Thoracic aorta (tissue), 2 donors: ENCODE data around the gene ARAF. TPM values are rescaled to one million over a fixed set of nuclear protein-coding genes. Genes with fewer than 3 reads are reported as not detected.

Source experiments
- ATAC-seq: fragments of 150-250 bp; one replicate; pipeline ENCODE4 v1.8.0; 2017; ENCODE audit warnings: low read depth; ENCODE audit not compliant: insufficient number of reproducible peaks, low FRiP score
- DNase-seq: peaks from one replicate; pipeline ENCODE4 v3.0.0-alpha.2; 2020; ENCODE audit warnings: low spot score
- H3K27ac ChIP-seq, 2 donors: fragments of 200-600 bp; sonication (generic); 1 replicate in 1 of 2; 2 replicates in 1 of 2; pipeline ENCODE4 v1.5.1; 2016; ENCODE audit warnings: mild to moderate bottlenecking in 2 of 2, moderate library complexity in 2 of 2
- H3K27me3 ChIP-seq: fragments of 200-600 bp; sonication (generic); replicated peaks from 2 replicates; pipeline ENCODE4 v1.6.0; 2016; ENCODE audit warnings: mild to moderate bottlenecking; ENCODE audit not compliant: insufficient read depth
- H3K36me3 ChIP-seq: fragments of 200-600 bp; sonication (generic); one replicate; pipeline ENCODE4 v1.5.1; 2016
- H3K4me1 ChIP-seq, 2 donors: fragments of 200-600 bp; sonication (generic); 1 replicate in 1 of 2; 2 replicates in 1 of 2; pipeline versions ENCODE4 v1.5.1 to v1.6.0; 2016; ENCODE audit warnings: low read depth in 2 of 2, mild to moderate bottlenecking in 1 of 2; ENCODE audit not compliant: control insufficient read depth in 1 of 2
- H3K4me3 ChIP-seq: fragments of 200-600 bp; sonication (generic); 2 replicates; pipeline ENCODE4 v1.5.1; 2016; ENCODE audit warnings: mild to moderate bottlenecking
- H3K9me3 ChIP-seq: fragments of 200-600 bp; sonication (generic); 2 replicates; pipeline ENCODE4 v1.5.1; 2016
- total RNA-seq, 2 donors: library from RNA; depleted of rRNA; stranded (reverse); fragments of >200 nt; gene quantifications; one replicate each; pipeline versions ENCODE4 v1.1.0 to v1.2.3, GENCODE V29; 2016
- TF ChIP-seq, protein P1 (sequence below): fragments of 200-600 bp; sonication (generic); IDR thresholded peaks from one replicate; pipeline ENCODE4 v1.5.1; 2019; ENCODE audit warnings: antibody characterized with exemption

ARAF gene
- total RNA-seq, 2 donors from 2014 or later: 44.5 to 52.3 TPM

DNA sequence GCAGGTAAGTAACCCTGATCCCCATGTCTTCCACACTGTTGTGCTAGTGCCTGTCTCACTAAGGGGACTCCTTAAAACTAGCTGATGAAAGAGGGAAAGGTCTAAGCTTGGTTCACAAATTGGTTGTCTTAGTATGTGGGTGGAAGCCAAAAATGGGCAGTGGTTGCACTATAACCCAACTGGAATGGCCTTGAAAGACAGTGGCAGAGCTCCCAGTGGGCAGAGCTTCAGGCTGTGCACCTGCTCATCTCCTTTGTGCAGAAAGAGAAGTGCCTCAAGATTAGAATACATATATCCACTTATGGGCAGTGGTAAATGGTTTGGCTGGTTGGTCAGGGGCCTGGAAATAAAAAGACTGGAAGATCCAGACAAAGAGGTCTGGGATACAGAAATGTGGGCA, 51.4 kb downstream of the ARAF start:
- DNase-seq (no peak), ATAC-seq (no peak)
- H3K36me3 ChIP-seq: no peaks in the 10 kb centered on the region
- H3K4me3 ChIP-seq: no peak overlapping the region
- H3K9me3 ChIP-seq: no peaks in the 10 kb centered on the region
- H3K4me1 ChIP-seq: no peaks in the 10 kb centered on the region
- no peak overlapping the region for H3K27ac ChIP-seq
- H3K27me3 ChIP-seq: no peaks in the 10 kb centered on the region
- TF ChIP-seq, protein P1, sequence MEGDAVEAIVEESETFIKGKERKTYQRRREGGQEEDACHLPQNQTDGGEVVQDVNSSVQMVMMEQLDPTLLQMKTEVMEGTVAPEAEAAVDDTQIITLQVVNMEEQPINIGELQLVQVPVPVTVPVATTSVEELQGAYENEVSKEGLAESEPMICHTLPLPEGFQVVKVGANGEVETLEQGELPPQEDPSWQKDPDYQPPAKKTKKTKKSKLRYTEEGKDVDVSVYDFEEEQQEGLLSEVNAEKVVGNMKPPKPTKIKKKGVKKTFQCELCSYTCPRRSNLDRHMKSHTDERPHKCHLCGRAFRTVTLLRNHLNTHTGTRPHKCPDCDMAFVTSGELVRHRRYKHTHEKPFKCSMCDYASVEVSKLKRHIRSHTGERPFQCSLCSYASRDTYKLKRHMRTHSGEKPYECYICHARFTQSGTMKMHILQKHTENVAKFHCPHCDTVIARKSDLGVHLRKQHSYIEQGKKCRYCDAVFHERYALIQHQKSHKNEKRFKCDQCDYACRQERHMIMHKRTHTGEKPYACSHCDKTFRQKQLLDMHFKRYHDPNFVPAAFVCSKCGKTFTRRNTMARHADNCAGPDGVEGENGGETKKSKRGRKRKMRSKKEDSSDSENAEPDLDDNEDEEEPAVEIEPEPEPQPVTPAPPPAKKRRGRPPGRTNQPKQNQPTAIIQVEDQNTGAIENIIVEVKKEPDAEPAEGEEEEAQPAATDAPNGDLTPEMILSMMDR: no peak

DNA sequence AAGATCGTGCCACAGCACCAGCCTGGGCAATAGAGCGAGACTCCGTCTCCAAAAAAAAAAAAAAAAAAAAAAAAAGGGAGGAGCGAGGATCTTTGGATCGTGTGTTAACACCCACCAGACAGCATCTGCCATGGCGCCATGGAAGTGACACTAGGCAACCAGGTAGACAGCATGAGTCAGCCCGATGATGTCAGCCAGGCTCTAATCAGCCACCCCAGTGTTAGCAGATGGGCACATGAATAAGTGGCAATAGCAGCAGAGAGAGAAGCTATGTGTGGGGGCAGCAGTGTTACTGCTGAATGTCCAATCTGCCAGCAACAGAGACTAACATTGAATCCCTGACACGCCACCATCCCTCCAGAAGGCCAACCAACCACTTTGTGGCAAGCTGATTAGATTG, 52.1 kb downstream of the ARAF start:
- DNase-seq: no peak
- H3K27ac ChIP-seq: no peak overlapping the region

DNA sequence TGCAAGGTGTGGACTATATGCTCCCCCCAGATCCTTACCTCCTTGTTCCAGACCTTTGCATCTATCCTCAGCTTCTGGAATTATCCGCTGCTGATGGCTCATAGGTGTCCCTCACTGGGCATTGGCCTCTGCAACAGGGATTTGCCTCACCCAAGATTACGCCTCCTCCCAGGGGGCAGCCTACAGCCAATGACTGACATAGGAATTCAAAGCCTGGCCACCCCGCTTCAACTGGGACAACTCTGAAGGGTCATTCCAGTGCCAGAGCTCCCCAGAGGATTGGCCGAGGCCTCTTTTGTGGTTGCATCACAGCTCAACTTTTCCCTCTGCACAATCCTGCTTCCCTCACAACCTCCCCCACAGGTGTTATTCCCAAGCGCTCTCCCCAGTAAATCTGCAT, 53.6 kb downstream of the ARAF start:
- TF ChIP-seq, protein P1: no peak
- Histone ChIP-seq H3K4me3 (no peak overlapping the region), H3K27me3 (no peaks in the 10 kb centered on the region), H3K27ac (no peak overlapping the region), H3K4me1 (no peaks in the 10 kb centered on the region), H3K36me3 (no peaks in the 10 kb centered on the region), H3K9me3 (no peaks in the 10 kb centered on the region)
- DNase-seq: no peak
- ATAC-seq: no peak

More for the DNA sequence above, 52.1 kb downstream of the ARAF start:
- no peak for ATAC-seq
- Histone ChIP-seq H3K9me3 (no peaks in the 10 kb centered on the region), H3K4me1 (no peaks in the 10 kb centered on the region), H3K27me3 (no peaks in the 10 kb centered on the region), H3K36me3 (no peaks in the 10 kb centered on the region), H3K4me3 (no peak overlapping the region)
- TF ChIP-seq, protein P1: no peak

DNA sequence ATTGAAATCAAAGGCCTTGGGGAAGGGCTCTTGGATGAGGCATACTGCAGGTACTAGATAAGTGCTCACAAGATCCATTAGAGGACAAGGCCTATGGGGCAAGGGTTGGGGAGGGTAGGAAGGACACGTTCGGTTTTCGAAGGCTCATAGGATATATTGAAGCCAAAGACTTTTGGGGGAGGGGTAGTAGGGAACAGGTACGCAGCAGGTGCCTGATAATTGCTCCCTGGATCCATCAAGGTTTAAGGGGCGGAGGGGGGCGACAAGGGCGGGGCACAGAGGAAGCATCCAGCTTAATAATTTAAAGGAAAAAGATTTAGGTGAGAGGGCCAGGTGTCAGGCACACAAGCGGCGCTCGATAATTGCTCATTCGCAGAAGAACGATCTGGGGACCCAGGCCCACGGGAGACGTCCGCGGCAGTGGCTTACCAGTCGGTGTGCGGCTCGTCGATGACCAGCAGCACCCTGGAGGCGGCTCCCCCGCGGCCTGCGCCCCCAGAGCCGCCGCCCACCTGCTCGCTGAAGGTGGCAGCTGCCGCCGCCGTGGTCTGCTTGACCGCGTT, 58.0 kb downstream of the ARAF start:
- Histone ChIP-seq H3K4me1 (no peaks in the 10 kb centered on the region), H3K27me3 (no peaks in the 10 kb centered on the region), H3K9me3 (no peaks in the 10 kb centered on the region), H3K36me3 (no peaks in the 10 kb centered on the region), H3K27ac (no peak overlapping the region), H3K4me3 (peak overlapping the region; percentile 62)
- no peak for ATAC-seq
- TF ChIP-seq, protein P1: no peak
- no peak for DNase-seq

DNA sequence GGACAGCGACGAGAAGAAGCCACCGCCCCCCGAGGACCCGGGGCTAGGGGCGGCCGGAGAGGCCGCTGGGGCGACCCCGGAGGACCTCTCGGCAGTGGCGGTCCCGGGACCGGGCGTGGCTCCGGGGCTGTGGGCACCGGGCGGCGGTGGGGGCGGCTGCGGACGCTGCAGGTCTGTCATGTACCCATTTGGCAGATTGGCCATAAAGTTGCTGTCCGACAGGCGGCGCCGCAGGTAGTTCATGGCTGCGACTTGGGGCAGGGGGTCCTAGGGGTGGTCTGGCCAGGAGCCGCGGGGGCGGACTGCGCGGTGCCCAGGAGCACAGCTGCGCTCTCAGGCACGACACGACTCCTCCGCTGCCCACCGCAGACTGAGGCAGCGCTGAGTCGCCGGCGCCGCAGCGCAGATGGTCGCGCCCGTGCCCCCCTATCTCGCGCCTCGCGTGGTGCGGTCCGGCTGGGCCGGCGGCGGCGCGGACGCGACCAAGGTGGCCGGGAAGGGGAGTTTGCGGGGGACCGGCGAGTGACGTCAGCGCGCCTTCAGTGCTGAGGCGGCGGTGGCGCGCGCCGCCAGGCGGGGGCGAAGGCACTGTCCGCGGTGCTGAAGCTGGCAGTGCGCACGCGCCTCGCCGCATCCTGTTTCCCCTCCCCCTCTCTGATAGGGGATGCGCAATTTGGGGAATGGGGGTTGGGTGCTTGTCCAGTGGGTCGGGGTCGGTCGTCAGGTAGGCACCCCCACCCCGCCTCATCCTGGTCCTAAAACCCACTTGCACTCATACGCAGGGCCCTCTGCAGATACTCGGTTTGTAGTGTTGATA, 58.7 kb downstream of the ARAF start, which contains the start of gene SYN1:
Gene SYN1 (minus strand): TSS at position 372 of the 817 bp plus-strand sequence. CDS start 129 bp downstream, at position 243.
- Histone ChIP-seq H3K4me1 (no peaks in the 10 kb centered on the region), H3K36me3 (no peaks in the 10 kb centered on the region), H3K9me3 (no peaks in the 10 kb centered on the region), H3K27ac (no peak within 1 kb of the TSS), H3K4me3 (peak within 1 kb of the TSS; percentile 62), H3K27me3 (no peaks in the 10 kb centered on the region)
- no peak for ATAC-seq
- no peak for DNase-seq
- TF ChIP-seq, protein P1: no peak
